IMR-90 (cell line): Measurements from ENCODE around the gene POLR1B.

Source experiments
- CEBPB ChIP-seq: IDR thresholded peaks from 2 replicates; pipeline ENCODE4 v1.6.1; 2012; ENCODE audit warnings: low read depth, low read length, improper control_type of control experiment
- FOS ChIP-seq: fragments of 150-350 bp; IDR thresholded peaks from 2 replicates; pipeline ENCODE4 v1.6.1; 2016; ENCODE audit warnings: low read depth, low read length
- POLR2A ChIP-seq: IDR thresholded peaks from 2 replicates; pipeline ENCODE4 v1.6.1; 2012; ENCODE audit warnings: mild to moderate bottlenecking, low read depth, low read length
- TF ChIP-seq, protein P1 (sequence below): conservative IDR thresholded peaks from 2 replicates; pipeline ENCODE4 v1.5.1; 2012; ENCODE audit warnings: mild to moderate bottlenecking, low read depth, low read length, improper control_type of control experiment
- TF ChIP-seq, protein P2 (sequence below): fragments of 150-350 bp; IDR thresholded peaks from 2 replicates; pipeline ENCODE4 v1.6.1; 2016; ENCODE audit warnings: low read depth, mild to moderate bottlenecking, low read length, moderate library complexity, borderline replicate concordance

DNA sequence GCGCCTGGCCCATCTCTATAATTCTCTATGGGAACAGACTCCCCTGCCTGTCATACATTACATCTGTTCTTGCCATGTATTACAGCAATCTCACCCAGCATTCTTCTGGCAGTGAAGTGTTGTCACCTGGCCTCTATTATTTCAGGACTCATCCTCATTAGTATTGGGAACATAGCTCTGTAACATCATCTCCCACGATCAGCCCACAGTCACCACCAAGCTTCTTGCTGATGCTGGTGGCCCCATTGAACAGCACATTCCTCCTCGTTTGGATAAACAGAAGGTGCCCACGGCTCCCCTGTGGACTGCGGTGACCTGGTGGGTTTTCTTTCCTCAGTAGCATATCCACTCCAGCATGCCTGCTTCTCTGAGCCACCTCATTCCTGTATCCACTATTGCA is 63.7 kb downstream of the POLR1B start:
- TF ChIP-seq, protein P1, sequence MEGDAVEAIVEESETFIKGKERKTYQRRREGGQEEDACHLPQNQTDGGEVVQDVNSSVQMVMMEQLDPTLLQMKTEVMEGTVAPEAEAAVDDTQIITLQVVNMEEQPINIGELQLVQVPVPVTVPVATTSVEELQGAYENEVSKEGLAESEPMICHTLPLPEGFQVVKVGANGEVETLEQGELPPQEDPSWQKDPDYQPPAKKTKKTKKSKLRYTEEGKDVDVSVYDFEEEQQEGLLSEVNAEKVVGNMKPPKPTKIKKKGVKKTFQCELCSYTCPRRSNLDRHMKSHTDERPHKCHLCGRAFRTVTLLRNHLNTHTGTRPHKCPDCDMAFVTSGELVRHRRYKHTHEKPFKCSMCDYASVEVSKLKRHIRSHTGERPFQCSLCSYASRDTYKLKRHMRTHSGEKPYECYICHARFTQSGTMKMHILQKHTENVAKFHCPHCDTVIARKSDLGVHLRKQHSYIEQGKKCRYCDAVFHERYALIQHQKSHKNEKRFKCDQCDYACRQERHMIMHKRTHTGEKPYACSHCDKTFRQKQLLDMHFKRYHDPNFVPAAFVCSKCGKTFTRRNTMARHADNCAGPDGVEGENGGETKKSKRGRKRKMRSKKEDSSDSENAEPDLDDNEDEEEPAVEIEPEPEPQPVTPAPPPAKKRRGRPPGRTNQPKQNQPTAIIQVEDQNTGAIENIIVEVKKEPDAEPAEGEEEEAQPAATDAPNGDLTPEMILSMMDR, result no peak
- TF ChIP-seq POLR2A (no peak), CEBPB (no peak), FOS (no peak)
- TF ChIP-seq, protein P2, sequence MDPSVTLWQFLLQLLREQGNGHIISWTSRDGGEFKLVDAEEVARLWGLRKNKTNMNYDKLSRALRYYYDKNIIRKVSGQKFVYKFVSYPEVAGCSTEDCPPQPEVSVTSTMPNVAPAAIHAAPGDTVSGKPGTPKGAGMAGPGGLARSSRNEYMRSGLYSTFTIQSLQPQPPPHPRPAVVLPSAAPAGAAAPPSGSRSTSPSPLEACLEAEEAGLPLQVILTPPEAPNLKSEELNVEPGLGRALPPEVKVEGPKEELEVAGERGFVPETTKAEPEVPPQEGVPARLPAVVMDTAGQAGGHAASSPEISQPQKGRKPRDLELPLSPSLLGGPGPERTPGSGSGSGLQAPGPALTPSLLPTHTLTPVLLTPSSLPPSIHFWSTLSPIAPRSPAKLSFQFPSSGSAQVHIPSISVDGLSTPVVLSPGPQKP, result no peak
